K562 (cell line): ENCODE results near the gene LRRIQ4. TPM values are rescaled to one million over a fixed set of nuclear protein-coding genes. Genes with fewer than 3 reads are reported as not detected.

ENCODE experiments used
- ATAC-seq: fragments of 200-7000 bp; cut with Tn5 transposase; 3 replicates; pipeline ENCODE4 v1.9.1; 2020; ENCODE audit warnings: moderate library complexity
- BruUV-seq: library from RNA; stranded (reverse); fragments of 400-500 nt; replicated peaks from 2 replicates; lab custom pipeline; 2021; lab: Mats Ljungman, UMichigan
- CTCF ChIA-PET: fragments of 300-600 bp; formaldehyde crosslinking; extraction: SDS; loops from one replicate; lab custom pipeline; 2021; ENCODE audit warnings: low intra/inter-chr PET ratio; lab: Yijun Ruan, JAX
- POLR2A ChIA-PET: fragments of 300-600, 350-650 bp; sonication (Branson Sonifier 250); formaldehyde crosslinking; extraction: SDS; loops from one replicate; lab custom pipeline; 2021; ENCODE audit warnings: antibody characterized with exemption, inconsistent platforms; lab: Yijun Ruan, JAX
- DNase-seq, 4 experiments: peaks; one replicate each; pipeline versions ENCODE4 v3.0.0 to v3.0.0-alpha.2; 2011 to 2018; ENCODE audit warnings: low spot score in 3 of 4, mixed read lengths in 3 of 4; ENCODE audit errors: extremely low read depth in 1 of 4
- FAIRE-seq: peaks from 2 replicates; lab custom pipeline; 2011; peaks lifted over from hg19 to GRCh38; lab: Jason Lieb, UNC
- H2AFZ ChIP-seq: 2 replicates; pipeline ENCODE4 v1.6.0; 2011; ENCODE audit warnings: low read depth, low read length, control low read depth, inconsistent platforms
- H3K27ac ChIP-seq: fragments of 200-600 bp; 3 replicates; pipeline ENCODE4 v1.8.0; 2011; ENCODE audit warnings: low read depth, mild to moderate bottlenecking, control low read depth, inconsistent platforms, low read length, moderate library complexity, mixed read lengths; ENCODE audit errors: extremely low read depth
- H3K27me3 ChIP-seq, 2 experiments: fragments of 300-600 bp in 1 of 2; 2 replicates in 1 of 2; 3 replicates in 1 of 2; pipeline versions ENCODE4 v1.6.0 to v1.8.0; 2011; ENCODE audit warnings: inconsistent platforms in 2 of 2, low read length in 2 of 2, mild to moderate bottlenecking in 1 of 2, mixed read lengths in 1 of 2, moderate library complexity in 1 of 2; ENCODE audit not compliant: control insufficient read depth in 2 of 2, insufficient read depth in 2 of 2
- H3K36me3 ChIP-seq: fragments of 300-600 bp; 3 replicates; pipeline ENCODE4 v1.8.0; 2011; ENCODE audit warnings: mild to moderate bottlenecking, low read length, inconsistent platforms; ENCODE audit not compliant: control insufficient read depth, insufficient read depth
- H3K4me1 ChIP-seq, 2 experiments: fragments of 200-600 bp in 1 of 2; replicated peaks in 1 of 2; 2 replicates in 1 of 2; 3 replicates in 1 of 2; pipeline versions ENCODE4 v1.5.1 to v1.8.0; 2011; ENCODE audit warnings: inconsistent platforms in 2 of 2, low read length in 2 of 2, mild to moderate bottlenecking in 1 of 2, mixed read lengths in 1 of 2, moderate library complexity in 1 of 2; ENCODE audit not compliant: control insufficient read depth in 2 of 2, insufficient read depth in 2 of 2
- H3K4me2 ChIP-seq: 2 replicates; pipeline ENCODE4 v1.6.1; 2011; ENCODE audit warnings: low read length, control low read depth, inconsistent platforms, mixed read lengths; ENCODE audit not compliant: insufficient read depth
- H3K4me3 ChIP-seq: fragments of 200-600 bp; sonication (generic), shearing (Covaris generic); 2 replicates; pipeline ENCODE4 v1.5.1; 2016; ENCODE audit warnings: control low read depth, inconsistent platforms
- H3K79me2 ChIP-seq: fragments of 200-600 bp; 3 replicates; pipeline ENCODE4 v1.8.0; 2011; ENCODE audit warnings: low read length, inconsistent platforms; ENCODE audit not compliant: control insufficient read depth, insufficient read depth
- H3K9ac ChIP-seq, 2 experiments: 2 replicates each; pipeline versions ENCODE4 v1.6.0 to v1.6.1; 2011; ENCODE audit warnings: low read depth in 2 of 2, low read length in 2 of 2, control low read depth in 1 of 2, inconsistent platforms in 1 of 2, mild to moderate bottlenecking in 1 of 2, mixed read lengths in 1 of 2; ENCODE audit not compliant: insufficient read depth in 1 of 2
- H3K9me1 ChIP-seq: one replicate; pipeline ENCODE4 v1.6.0; 2011; ENCODE audit warnings: inconsistent platforms, mild to moderate bottlenecking, low read length, moderate library complexity; ENCODE audit not compliant: control insufficient read depth, insufficient read depth
- H3K9me3 ChIP-seq: replicated peaks from 2 replicates; pipeline ENCODE4 v1.5.1; 2011; ENCODE audit warnings: low read depth, low read length, inconsistent platforms; ENCODE audit not compliant: control insufficient read depth, insufficient read depth
- H4K20me1 ChIP-seq: replicated peaks from 2 replicates; pipeline ENCODE4 v1.6.1; 2011; ENCODE audit warnings: low read length, inconsistent platforms, mixed read lengths; ENCODE audit not compliant: control insufficient read depth, insufficient read depth
- ELF4 ChIP-seq: fragments of 450-650 bp; formaldehyde crosslinking; IDR thresholded peaks from 2 replicates; pipeline ENCODE4 v1.4.0; 2022; ENCODE audit warnings: missing genetic modification characterization
- GABPB1 ChIP-seq: sonication (generic); formaldehyde crosslinking; IDR thresholded peaks from 2 replicates; pipeline ENCODE4 v1.8.0; 2022; ENCODE audit warnings: mild to moderate bottlenecking, missing genetic modification reagents
- HDAC3 ChIP-seq: fragments of 450-650 bp; IDR thresholded peaks from 2 replicates; pipeline ENCODE4 v1.6.1; 2018; ENCODE audit warnings: borderline replicate concordance, mild to moderate bottlenecking, moderate library complexity; ENCODE audit not compliant: partially characterized antibody
- HNRNPH1 ChIP-seq: fragments of 200-400 bp; formaldehyde crosslinking; optimal IDR thresholded peaks from 2 replicates; pipeline ENCODE3; 2017; ENCODE audit warnings: low read depth, mild to moderate bottlenecking, low read length, moderate library complexity
- KLF1 ChIP-seq: fragments of 450-650 bp; IDR thresholded peaks from 2 replicates; pipeline ENCODE4 v1.6.1; 2016; ENCODE audit warnings: missing genetic modification characterization, missing compliant biosample characterization
- MEIS2 ChIP-seq: fragments of 450-650 bp; IDR thresholded peaks from 2 replicates; pipeline ENCODE4 v1.6.1; 2014; ENCODE audit warnings: mild to moderate bottlenecking; ENCODE audit not compliant: partially characterized antibody
- NCOA6 ChIP-seq: fragments of 450-650 bp; IDR thresholded peaks from 2 replicates; pipeline ENCODE4 v1.6.1; 2017; ENCODE audit warnings: mild to moderate bottlenecking
- TAF7 ChIP-seq: fragments of 450-650 bp; IDR thresholded peaks from 2 replicates; pipeline ENCODE4 v1.6.1; 2016; ENCODE audit warnings: missing genetic modification characterization, missing compliant biosample characterization
- ZNF408 ChIP-seq: fragments of 250-450 bp; sonication (Bioruptor Pico); IDR thresholded peaks from 2 replicates; pipeline ENCODE4 v1.4.0; 2020; ENCODE audit warnings: low read depth, mild to moderate bottlenecking, moderate library complexity
- WGBS: fragments of 100-300 bp; shearing (Covaris generic); methylation state at CpG from one replicate; pipeline ENCODE4 v1.1.6; 2016; ENCODE audit warnings: low coverage, mixed read lengths; ENCODE audit not compliant: insufficient coverage; ENCODE audit errors: missing lambda C conversion rate; 5-methylcytosine and 5-hydroxymethylcytosine counted together
- in situ Hi-C: fragments of 300-500 bp; cut with MboI; formaldehyde crosslinking; loops from 4 replicates; pipeline ENCODE4 v1.15.0; 2018; ENCODE audit warnings: inconsistent platforms, mixed read lengths
- intact Hi-C: fragments of 100-400 bp; cut with micrococcal nuclease; formaldehyde crosslinking; loops from 2 replicates; pipeline ENCODE4 v1.14.2; 2022
- polyA plus RNA-seq, 8 experiments: library from polyadenylated mRNA; depleted of rRNA in 4 of 8; stranded (reverse) in 5 of 8; unstranded in 3 of 8; fragments of >200 nt; fragmentation: Nextera tagmentation in 2 of 8; fragmentation: Illumina TruSeq in 1 of 8; extraction: Ambion mirVana in 2 of 8; extraction: Trizol in 1 of 8; gene quantifications; 2 replicates each; pipeline versions ENCODE4 v1.2.1 to v1.2.3, GENCODE V29; 2011 to 2014; ENCODE audit warnings: inconsistent platforms in 1 of 8, missing spikeins in 1 of 8
- total RNA-seq, 7 experiments: library from RNA; depleted of rRNA in 6 of 7; stranded (reverse); fragments of >200 nt in 6 of 7; fragmentation: Illumina TruSeq in 2 of 7; extraction: Trizol in 2 of 7; gene quantifications; 2 replicates each; pipeline versions ENCODE4 v1.2.1 to v1.2.3, GENCODE V29; 2011 to 2021; ENCODE audit warnings: low replicate concordance in 1 of 7

Gene LRRIQ4
- total and polyA plus RNA-seq, 9 of the 15 experiments (the other 6 are each of a cell fraction or from before 2014, with no cell fraction given): not detected

DNA sequence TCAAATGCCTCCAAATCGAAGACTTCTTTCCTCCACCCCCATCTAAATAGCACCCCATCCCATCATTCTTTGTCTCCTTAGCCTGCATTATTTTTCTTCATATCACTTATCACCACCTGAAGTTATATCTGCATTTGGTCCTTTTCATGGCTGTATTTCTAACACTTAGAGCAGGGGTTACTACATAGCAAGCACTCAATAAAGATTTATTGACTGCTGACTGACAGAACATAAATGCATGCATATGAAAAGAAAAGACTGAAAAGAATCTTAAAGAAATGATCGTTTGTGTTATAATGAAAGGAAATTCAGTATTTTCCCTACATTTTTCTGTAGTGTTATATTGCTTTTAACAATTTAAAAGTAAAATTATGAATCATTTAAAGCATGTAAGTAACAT lies 55.7 kb downstream of the LRRIQ4 start (continued):
- TF ChIP-seq TAF7 (tag) (no peak), ELF4 (CRISPR knock-in tag) (no peak), ZNF408 (CRISPR knock-in tag) (no peak), HDAC3 (no peak), GABPB1 (CRISPR knock-in tag) (no peak), HNRNPH1 (no peak)

DNA sequence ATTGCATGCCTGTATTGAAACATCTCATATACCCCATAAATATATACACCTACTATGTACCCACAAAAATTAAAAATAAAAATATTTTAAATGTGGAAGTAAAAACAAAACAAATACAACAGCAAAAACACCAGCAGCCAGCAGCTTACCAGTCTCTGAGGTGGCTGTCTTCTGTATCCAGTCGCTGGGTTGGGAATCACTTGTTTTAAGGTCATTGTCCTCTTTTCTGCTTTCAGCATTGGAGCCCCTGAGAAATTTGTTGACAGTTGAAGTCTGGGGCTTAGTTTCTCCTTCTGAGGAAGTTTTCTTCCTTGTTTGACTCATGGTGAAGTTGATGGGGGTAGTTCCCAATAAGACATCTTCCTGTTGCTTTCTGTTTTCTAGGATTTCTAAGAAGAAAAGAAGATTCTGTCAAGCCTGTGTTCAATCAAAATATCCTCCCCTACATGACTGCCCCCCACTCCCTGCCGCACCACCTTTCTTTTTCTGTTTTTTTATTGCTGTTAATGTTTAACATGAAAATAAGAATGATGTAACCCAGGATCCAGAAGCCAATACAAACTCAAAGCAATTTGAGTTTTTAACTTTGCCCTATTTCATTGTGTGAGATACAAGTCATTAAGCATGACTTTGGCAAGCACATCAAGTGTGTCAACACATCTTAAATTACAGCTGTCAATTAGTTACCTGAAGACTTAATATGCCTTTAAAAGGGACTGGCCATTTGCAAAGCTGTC lies 57.0 kb downstream of the LRRIQ4 start, which contains the start of gene LRRC31:
LRRC31 (minus strand) TSS at position 452 of the 737 bp plus-strand sequence; CDS start at position 324, 128 bp downstream.
- Histone ChIP-seq H4K20me1 (no peaks in the 10 kb centered on the region), H3K4me1 (no peaks in the 10 kb centered on the region), H3K27ac (no peak within 1 kb of the TSS), H3K36me3 (no peaks in the 10 kb centered on the region), H2AFZ (no peak within 1 kb of the TSS), H3K27me3 (peaks cover 0 to 3% of the 10 kb centered on the region in 2 experiments; a peak in 1 of 5 replicates), H3K9me1 (no peaks in the 10 kb centered on the region), H3K4me2 (no peak within 1 kb of the TSS), H3K4me3 (no peak within 1 kb of the TSS), H3K9ac (no peak within 1 kb of the TSS), H3K79me2 (no peaks in the 10 kb centered on the region), H3K9me3 (no peaks in the 10 kb centered on the region)
- ATAC-seq (no peak), DNase-seq (no peak), FAIRE-seq (no peak)
- CTCF ChIA-PET: no interaction called here
- in situ Hi-C loops (no loop called here), intact Hi-C loops (loop anchor here (10.0 kb wide), 1 partner anchor 435 kb away; no protein-coding TSS in a partner anchor)
- TF ChIP-seq MEIS2 (peak; percentile 20), KLF1 (tag) (no peak), NCOA6 (no peak)
- no TSS peak for BruUV-seq
- 0% methylated on average over 2 of the region's 2 CpGs for WGBS
- POLR2A ChIA-PET: no interaction called here
